NCI-H1105 treated with DMSO at 0.1 percent for 48 hours (cell line): ENCODE measurements around the gene BRD7.

ENCODE experiments used
- DNase-seq: peaks from one replicate; lab custom pipeline; 2025; lab: John Stamatoyannopoulos, UW

BRD7 gene

GRCh38 chr16:50271148-50272041 is 97.4 kb downstream of the BRD7 start:
- DNase-seq = no peak

- DNase-seq = no peak
Observed at GRCh38 chr16:50270510-50271147, 98.2 kb downstream of the BRD7 start.

DNA sequence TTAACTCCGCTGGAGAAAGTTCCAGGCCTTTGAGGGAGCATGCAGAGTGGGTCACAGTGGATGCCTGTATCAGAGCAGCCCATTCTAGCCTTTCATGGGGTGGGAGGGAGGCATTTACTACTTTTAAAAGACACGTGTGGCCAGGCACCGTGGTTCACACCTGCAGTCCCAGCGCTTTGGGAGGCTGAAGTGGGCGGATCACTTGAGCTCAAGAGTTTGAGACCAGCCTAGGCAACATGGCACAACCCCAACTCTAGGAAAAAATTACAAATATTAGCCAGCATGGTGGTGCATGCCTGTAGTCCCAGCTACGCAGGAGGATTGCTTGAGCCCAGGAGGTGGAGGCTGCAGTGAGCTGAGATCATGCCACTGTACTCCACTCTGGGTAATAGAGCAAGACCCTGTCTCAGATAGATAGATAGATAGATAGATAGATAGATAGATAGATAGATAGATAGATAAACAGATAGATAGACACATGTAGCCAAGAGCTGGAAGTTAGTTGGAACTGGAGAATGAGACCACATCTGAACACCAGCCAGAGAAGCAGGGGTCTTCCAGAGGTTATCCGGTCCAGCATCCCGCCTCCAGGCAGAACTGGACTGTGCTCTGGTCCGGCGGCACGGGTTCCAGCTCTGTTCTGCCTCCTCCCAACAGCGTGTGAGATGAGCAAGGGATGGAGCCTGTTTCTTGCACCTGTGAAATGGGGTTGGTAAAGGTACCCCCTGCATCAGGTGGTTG is 98.8 kb downstream of the BRD7 start:
- DNase-seq = no peak

- no peak for DNase-seq
Observed at GRCh38 chr16:50269061-50269705, 99.6 kb downstream of the BRD7 start.

DNA sequence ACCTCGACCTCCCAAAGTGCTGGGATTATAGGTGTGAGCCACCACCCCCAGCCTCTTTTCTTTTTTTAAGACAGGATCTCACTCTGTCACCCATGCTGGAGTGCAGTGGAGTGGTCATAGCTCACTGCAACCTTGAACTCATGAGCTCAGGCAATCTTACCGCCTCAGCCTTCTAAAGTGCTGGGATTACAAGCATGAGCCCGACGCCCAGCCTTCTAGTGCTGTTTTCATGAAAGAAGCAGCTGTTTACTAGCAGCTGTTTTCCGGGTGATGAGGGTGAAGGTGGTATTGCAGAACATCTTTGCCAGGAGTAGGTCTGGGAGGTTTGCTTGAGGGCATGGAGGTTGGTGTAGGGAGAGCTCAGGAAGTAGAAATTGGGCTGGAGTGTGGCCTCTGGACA is 100.4 kb downstream of the BRD7 start:
- no peak for DNase-seq

GRCh38 chr16:50267651-50268050 is 101.1 kb downstream of the BRD7 start:
- no peak for DNase-seq

DNA sequence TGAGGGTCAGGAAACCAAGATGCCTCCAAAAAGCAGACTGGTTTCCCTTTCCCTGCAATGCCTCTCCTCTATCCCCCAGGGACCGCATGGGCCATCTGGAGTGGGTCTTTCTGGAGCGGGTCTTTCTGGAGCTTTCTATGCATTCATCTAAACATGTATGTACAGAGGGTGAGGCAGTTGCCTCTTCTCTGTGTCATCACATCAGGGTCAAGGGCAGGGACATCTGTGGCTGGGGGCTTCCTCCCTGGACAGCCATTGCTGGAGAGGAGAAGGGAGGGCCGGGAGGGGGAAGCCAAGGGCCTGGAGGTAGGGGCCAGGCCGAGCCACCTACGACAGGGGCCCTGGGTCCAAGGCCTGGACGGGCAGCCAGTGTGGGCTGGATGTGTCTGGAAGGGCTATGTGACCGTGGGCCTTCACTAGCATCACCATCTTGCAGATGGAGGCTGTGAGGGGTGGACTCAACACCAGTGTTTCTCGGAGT is 101.6 kb downstream of the BRD7 start:
- no peak for DNase-seq

DNA sequence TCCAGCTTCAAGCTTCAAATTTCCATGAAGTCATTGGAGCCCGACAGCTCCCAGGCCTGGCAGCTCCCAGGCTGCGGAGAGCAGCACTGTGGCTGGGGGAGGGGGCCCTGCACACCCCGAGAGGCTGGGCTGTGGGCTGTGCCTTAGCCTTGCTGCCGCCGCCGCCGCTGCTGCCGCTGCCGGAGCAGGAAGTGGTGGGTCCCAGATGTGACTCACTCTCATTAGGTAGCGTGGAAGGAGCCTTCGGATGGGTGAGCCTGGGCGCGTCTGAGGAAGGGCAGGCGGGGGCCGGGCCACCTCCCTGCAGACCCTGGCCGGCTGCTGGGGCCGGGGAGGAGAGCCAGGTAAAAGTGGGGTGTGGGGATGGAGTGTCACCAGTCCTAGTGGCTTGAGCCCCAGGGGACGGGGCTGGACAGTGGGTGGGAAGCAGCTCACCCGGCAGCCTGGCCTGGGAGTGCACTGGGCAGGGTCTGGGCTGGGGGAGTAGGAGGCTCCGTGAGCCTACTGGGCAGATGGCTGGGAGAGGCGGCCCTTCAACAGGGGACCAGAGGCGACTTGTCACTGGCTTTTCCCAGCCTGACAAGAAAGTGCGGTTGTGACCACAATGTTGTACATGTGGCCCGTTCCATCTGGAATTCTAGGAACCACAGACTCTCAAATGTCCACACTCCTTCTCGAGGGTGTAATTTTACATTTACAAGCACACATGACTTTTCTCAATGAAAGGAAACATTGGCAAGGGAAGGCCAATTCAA is 102.3 kb downstream of the BRD7 start, which contains the start of gene ADCY7:
Gene ADCY7 (plus strand): TSS at position 215 of the 755 bp plus-strand sequence. CDS start 21,629 bp downstream, outside the sequence.
- DNase-seq = no peak
